ENCODE measurements around the gene ARMC9. TPM values are rescaled to one million over a fixed set of nuclear protein-coding genes. Genes with fewer than 3 reads are reported as not detected.

The ARMC9 gene
- total RNA-seq, 1 donor: 189 TPM

DNA sequence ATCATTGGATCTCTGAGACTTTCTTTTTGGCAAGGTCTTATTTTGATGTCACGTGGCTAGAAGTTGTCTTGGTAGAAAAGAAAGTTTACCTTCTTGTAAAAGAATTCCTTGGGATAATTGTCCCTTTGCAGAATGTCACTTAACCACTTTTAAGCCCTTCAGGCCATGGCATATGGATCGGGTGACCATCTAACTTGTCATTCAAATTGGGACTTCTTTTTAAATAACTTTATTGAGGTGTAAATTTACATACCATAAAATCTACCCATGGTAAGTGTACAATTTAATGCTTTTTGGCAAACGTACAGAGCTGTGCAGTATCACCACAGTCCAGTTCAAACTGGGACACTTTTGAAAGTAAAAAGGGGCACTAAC lies 24.6 kb downstream of the ARMC9 start:
- DNase-seq (ENCODE audit: low read depth): no peak
- TF ChIP-seq, protein P1, sequence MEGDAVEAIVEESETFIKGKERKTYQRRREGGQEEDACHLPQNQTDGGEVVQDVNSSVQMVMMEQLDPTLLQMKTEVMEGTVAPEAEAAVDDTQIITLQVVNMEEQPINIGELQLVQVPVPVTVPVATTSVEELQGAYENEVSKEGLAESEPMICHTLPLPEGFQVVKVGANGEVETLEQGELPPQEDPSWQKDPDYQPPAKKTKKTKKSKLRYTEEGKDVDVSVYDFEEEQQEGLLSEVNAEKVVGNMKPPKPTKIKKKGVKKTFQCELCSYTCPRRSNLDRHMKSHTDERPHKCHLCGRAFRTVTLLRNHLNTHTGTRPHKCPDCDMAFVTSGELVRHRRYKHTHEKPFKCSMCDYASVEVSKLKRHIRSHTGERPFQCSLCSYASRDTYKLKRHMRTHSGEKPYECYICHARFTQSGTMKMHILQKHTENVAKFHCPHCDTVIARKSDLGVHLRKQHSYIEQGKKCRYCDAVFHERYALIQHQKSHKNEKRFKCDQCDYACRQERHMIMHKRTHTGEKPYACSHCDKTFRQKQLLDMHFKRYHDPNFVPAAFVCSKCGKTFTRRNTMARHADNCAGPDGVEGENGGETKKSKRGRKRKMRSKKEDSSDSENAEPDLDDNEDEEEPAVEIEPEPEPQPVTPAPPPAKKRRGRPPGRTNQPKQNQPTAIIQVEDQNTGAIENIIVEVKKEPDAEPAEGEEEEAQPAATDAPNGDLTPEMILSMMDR (IDR thresholded peaks at IDR 0.05; ENCODE audit: insufficient read depth, low read depth, low read length): no peak
- no peak overlapping the region for H3K4me3 ChIP-seq (ENCODE audit: low read depth, low read length)

DNA sequence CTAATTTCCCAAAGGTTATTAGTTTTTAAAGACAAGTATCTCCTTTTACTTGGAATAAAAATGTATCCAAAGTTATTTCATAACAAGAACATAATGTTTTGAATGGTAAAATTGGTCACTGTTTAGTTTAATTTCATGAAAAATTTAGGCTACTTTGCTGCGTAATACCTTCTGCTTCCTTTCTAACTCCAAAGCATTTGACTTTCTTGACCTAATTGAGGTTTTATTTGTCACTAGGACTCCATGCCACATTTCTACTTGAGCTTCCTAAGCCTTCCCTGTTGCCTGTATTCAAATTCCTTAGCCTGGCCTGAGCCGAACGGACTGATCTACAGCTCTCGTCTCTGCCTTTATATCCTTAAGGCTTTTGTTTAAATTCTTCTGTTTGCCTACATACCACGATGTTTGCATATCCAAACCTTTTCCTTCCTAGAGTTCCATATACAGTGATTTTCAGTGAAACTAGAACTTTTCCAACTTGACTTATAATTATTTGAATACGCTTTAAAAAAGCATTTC lies 25.1 kb downstream of the ARMC9 start:
- peak; percentile 30 for DNase-seq (ENCODE audit: low read depth)
- H3K4me3 ChIP-seq (ENCODE audit: low read depth, low read length): no peak overlapping the region
- TF ChIP-seq, protein P1 (IDR thresholded peaks at IDR 0.05; ENCODE audit: insufficient read depth, low read depth, low read length): no peak

DNA sequence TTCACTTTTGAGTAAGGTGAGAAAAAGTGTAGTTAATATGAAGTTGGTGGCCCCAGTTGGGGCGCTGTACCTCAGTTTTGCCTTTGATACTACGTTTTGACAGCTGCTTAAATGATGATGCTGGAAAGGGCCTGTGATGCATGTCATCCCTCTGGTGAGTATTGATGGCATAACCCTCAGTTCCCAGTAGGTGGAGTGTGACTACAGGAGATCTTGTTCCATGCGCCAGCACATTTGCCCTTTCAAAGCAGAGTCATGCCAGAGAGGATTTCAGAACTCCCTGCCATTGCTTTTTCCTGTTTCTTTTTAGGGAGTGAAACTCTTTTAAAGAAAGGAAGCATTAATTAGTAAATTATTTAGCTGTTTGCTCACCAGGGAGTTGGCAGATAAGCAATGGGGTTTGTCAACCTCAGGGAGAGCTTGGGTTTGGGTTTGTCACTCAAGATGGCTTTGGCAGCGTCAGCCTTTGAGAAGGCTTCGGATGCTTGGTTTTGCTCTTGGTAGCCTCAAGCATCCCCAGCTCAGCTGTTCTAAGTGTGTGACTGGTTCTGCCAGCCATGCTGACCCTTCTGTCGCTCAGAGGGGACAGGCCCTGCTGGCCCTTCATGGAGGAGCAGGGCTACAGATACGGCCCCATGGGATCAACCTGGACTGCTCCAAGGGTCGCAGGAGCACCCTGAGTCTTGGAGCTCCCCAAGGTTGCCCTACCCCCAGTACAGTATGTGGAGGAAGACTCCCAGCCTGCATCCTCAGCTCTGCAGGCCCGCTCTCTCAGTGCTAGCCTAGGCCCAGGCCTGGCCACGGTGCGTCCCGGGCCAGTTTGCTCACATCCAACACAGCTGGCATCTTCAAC lies 29.1 kb downstream of the ARMC9 start:
- TF ChIP-seq, protein P1 (IDR thresholded peaks at IDR 0.05; ENCODE audit: insufficient read depth, low read depth, low read length): peak; percentile 81
- peak; percentile 80 for DNase-seq (ENCODE audit: low read depth)
- no peak overlapping the region for H3K4me3 ChIP-seq (ENCODE audit: low read depth, low read length)

DNA sequence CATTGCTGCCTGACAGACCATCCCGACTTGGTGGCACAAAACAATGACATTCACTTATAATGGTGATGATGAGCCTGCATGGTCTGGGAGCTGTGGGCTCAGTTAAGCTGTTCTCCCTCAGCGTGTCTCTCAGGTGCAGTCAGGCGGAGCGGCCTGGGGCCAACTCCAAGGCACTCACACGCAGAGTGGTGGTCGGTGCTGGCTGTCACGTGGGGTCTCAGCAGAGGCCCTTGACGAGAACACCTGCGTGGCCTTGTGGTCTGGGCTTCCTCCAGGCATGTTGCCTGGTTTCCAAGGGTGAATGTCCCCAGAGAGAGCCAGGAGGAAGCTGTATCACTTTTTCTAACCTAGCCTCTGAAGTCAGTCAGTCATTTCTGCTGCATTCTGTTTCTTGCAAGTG lies 29.8 kb downstream of the ARMC9 start:
- TF ChIP-seq, protein P1 (IDR thresholded peaks at IDR 0.05; ENCODE audit: insufficient read depth, low read depth, low read length): no peak
- no peak for DNase-seq (ENCODE audit: low read depth)
- no peak overlapping the region for H3K4me3 ChIP-seq (ENCODE audit: low read depth, low read length)

DNA sequence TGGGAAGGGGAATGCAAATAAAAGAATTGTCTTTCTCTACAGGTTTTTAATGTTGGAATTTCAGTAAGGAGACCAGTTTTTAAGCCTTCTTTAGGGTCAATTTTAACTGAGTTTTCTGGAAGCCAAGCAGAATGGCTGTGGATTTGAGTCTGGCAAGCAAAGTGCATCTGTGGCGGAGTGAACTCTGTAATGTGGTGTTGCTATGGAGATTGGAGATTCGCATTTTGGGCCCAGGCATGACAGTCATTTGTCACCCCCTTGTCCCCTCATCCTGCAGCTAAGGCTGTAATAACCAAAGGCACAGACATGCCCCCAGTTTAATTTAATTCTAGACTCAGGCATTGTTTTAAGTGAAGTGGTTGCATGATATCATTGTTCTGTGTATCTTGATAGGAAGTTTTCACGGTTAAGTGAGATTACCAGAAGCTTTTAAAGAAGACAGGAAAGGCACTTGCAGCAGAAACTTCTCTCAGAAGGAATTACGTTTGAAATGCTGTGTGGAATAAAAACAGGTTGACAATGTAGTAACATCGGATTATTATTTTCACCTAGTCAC lies 30.6 kb downstream of the ARMC9 start:
- no peak overlapping the region for H3K4me3 ChIP-seq (ENCODE audit: low read depth, low read length)
- TF ChIP-seq, protein P1 (IDR thresholded peaks at IDR 0.05; ENCODE audit: insufficient read depth, low read depth, low read length): no peak
- DNase-seq (ENCODE audit: low read depth): no peak

DNA sequence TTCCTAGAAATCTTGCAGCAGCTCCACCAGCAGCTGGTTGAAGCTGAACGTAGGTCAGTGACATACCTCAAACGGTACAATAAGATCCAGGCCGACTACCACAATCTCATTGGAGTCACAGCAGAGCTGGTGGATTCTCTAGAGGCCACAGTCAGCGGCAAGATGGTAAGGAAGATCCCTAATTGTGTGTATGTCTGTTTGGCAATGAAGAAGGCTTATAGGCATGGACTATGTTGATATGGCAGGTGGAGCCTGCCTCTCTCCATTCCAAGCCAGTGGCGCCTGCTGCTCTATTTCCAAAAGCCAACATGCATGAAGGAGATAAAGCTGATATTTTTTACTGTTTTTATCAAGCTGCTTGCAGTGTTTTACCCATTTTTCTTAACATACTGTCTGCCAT lies 36.8 kb downstream of the ARMC9 start:
- no peak overlapping the region for H3K4me3 ChIP-seq (ENCODE audit: low read depth, low read length)
- TF ChIP-seq, protein P1 (IDR thresholded peaks at IDR 0.05; ENCODE audit: insufficient read depth, low read depth, low read length): no peak
- DNase-seq (ENCODE audit: low read depth): no peak

Data from fibroblast of villous mesenchyme (primary cell).